MV-4-11 (cell line): ENCODE results near the gene FAM120C.

Experiments
- DNase-seq: peaks from one replicate; lab custom pipeline; 2025; lab: John Stamatoyannopoulos, UW

Gene FAM120C

GRCh38 chrX:54182864-54183613 lies at the start of gene FAM120C:
TSS of gene FAM120C (minus strand) at chrX:54183254. CDS start at chrX:54183198, 56 bp downstream.
- peak; percentile 79 for DNase-seq

- DNase-seq, result no peak
These were observed 47.5 kb upstream of the FAM120C start for GRCh38 chrX:54230435-54231148.

- DNase-seq, result no peak
These were observed 40.5 kb upstream of the FAM120C start for GRCh38 chrX:54223581-54223980.

- DNase-seq, result no peak
These were observed 30.5 kb upstream of the FAM120C start for GRCh38 chrX:54213603-54214002.

GRCh38 chrX:54208531-54208930 lies 25.5 kb upstream of the FAM120C start:
- DNase-seq, result no peak

GRCh38 chrX:54198262-54198661 lies 15.2 kb upstream of the FAM120C start:
- DNase-seq, result no peak

GRCh38 chrX:54194982-54195588 lies 12.0 kb upstream of the FAM120C start:
- DNase-seq, result no peak

GRCh38 chrX:54193085-54193821 lies 10.2 kb upstream of the FAM120C start:
- DNase-seq, result no peak

- DNase-seq, result no peak
These were observed 1.4 kb upstream of the FAM120C start for GRCh38 chrX:54184474-54184873.

- DNase-seq, result peak; percentile 34
These were observed 725 bp downstream of the FAM120C start for GRCh38 chrX:54182194-54182863.

GRCh38 chrX:54181202-54181953 lies 1.7 kb downstream of the FAM120C start:
- DNase-seq, result peak; percentile 4

- DNase-seq, result no peak
These were observed 2.7 kb downstream of the FAM120C start for GRCh38 chrX:54180403-54180802.

GRCh38 chrX:54178100-54178940 lies 4.7 kb downstream of the FAM120C start:
- peak; percentile 28 for DNase-seq

- no peak for DNase-seq
These were observed 5.7 kb downstream of the FAM120C start for GRCh38 chrX:54177306-54177705.

GRCh38 chrX:54173791-54174190 lies 9.3 kb downstream of the FAM120C start:
- no peak for DNase-seq

GRCh38 chrX:54172455-54172854 lies 10.6 kb downstream of the FAM120C start:
- DNase-seq, result no peak

GRCh38 chrX:54171527-54172250 lies 11.4 kb downstream of the FAM120C start:
- DNase-seq, result peak; percentile 15

GRCh38 chrX:54171091-54171490 lies 12.0 kb downstream of the FAM120C start:
- DNase-seq, result no peak

- no peak for DNase-seq
These were observed 16.1 kb downstream of the FAM120C start for GRCh38 chrX:54166915-54167314.
